ENCODE measurements around the gene CLTCL1.

- no peak for TF ChIP-seq ZBTB33 (IDR thresholded peaks at IDR 0.05)
- no peak for TF ChIP-seq RXRA (IDR thresholded peaks at IDR 0.05)
- no peak for TF ChIP-seq CTCF (IDR thresholded peaks at IDR 0.05; ENCODE audit: low read depth, low read length, missing input control)
- TF ChIP-seq, protein P1, sequence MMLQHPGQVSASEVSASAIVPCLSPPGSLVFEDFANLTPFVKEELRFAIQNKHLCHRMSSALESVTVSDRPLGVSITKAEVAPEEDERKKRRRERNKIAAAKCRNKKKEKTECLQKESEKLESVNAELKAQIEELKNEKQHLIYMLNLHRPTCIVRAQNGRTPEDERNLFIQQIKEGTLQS (IDR thresholded peaks at IDR 0.05), result no peak
- TF ChIP-seq RAD21 (IDR thresholded peaks at IDR 0.05), result no peak
- no peak for TF ChIP-seq HNF4A (conservative IDR thresholded peaks at IDR 0.05)
- no peak for TF ChIP-seq TAF1 (conservative IDR thresholded peaks at IDR 0.05)
- TF ChIP-seq GABPA (IDR thresholded peaks at IDR 0.05 in 1 of 2, conservative IDR thresholded peaks at IDR 0.05 in 1 of 2), result no peak
- no peak for TF ChIP-seq YY1 (IDR thresholded peaks at IDR 0.05)
- no peak for TF ChIP-seq NR2F2 (IDR thresholded peaks at IDR 0.05)
- no peak for TF ChIP-seq MAX (IDR thresholded peaks at IDR 0.05)
Observed at GRCh38 chr22:19167106-19167869, 124.2 kb downstream of the CLTCL1 start.

Data from liver (tissue), 3 donors.